Measurements from ENCODE around the gene PHB1. TPM values are rescaled to one million over a fixed set of nuclear protein-coding genes. Genes with fewer than 3 reads are reported as not detected.
"Not testable (repeated sequence)": the region's sequence is repeated elsewhere in the genome, so short reads cannot be mapped to it uniquely, and the experiment has no call there.

The PHB1 gene
- total RNA-seq, 1 donor from 2014 or later: 189 TPM

DNA sequence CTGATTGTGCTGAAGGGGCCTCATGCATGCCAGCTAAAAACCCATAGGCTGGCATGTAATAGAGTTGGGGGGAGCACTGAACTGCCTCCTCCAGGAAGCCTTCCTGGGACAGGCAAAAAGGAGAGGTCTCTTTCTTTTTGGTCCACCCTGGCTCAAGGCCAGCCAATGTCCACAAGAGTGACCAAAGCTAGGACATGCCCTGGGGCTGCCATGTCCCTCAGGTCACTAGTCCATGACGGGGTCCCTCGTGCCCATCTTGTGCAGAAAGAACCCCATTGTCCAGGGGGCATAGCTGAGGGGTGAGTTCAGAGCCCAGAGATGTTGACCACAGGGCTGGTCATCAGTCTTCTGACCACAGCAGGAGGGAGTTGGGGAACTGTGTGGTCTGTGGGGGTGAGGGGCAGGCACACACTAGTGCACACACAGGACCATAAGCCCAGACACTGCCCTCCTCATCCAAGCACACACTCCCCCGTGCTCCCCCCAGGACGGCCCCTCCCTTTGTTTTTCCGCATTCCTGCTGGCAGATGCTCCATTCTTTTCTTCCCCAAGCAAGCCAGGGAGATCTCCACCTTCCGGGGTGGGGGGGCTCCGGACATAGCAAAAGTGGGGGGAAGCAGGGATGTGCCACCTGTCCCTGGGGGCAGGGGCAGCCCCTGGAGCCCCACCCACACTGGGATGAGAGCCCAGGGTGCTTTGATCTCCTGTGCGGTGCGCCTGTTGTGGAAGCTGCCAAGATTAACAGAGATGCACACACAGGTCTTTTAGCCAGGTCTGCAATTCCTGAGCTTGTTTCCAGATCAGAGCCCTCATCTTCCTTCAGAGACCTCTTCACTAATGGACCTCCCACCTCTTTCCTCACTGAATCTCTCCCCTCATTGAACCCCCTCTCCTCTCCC is 25.2 kb upstream of the PHB1 start:
- intact Hi-C loops (cut with micrococcal nuclease): no loop called here

DNA sequence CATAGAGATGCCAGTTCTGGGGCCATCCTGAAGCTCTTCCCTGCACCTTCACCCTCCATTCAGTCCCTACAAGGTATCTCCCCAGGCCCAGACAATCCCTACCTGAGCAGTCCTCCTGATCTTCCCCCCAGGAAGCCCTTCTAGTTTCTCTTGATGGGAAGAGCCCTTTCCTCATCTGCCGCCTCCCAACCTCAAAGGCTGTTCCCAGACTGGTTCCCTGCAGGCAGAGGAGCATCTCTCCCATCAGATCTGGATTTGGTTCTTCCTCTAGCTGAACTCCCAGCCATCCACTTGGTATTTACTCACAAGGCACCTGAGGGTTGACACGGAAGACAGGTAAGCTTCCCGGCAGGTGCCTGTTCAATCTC is 24.6 kb upstream of the PHB1 start:
- intact Hi-C loops (cut with micrococcal nuclease): no loop called here

DNA sequence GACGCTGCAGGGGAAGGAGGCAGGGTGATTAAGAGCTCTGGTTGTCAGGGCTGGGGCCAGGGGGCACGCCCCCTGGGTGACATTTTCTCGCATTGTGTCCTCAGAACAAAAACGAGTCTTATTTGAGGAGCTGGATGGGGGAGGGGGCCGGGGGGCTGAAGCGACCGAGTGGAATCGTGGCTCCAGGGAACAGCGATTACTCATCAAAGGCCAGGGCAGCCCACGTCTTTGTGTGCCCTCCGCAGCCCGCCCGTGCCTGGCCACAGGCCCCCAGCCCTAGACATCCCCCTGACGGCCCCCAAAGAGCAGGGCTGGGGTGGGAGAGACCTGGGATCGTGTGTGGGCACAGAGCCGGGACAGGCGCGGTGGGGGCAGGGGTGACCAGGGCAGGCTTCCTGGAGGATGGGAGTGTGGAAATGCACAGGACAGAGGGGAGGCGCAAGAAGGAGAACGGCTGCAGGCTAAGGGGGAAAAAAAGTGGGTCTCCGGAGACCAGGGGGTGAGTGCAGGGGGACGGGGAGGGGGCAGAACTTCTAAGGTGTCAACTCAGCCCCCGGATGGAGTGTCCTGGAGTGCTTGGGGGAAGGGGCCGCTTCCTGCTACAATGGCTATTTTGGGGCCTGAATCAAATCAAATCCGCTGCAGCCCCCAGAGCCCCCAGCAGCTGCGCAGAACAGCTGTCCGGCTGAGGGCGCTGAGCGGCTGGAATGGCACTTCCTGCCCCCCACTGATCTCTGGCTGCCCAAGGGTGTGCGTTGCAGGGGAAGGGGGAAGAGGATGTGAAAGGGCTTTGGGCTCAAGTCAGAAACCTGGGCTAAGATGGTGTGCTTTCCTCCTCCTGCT is 24.0 kb upstream of the PHB1 start:
- intact Hi-C loops (cut with micrococcal nuclease): no loop called here

DNA sequence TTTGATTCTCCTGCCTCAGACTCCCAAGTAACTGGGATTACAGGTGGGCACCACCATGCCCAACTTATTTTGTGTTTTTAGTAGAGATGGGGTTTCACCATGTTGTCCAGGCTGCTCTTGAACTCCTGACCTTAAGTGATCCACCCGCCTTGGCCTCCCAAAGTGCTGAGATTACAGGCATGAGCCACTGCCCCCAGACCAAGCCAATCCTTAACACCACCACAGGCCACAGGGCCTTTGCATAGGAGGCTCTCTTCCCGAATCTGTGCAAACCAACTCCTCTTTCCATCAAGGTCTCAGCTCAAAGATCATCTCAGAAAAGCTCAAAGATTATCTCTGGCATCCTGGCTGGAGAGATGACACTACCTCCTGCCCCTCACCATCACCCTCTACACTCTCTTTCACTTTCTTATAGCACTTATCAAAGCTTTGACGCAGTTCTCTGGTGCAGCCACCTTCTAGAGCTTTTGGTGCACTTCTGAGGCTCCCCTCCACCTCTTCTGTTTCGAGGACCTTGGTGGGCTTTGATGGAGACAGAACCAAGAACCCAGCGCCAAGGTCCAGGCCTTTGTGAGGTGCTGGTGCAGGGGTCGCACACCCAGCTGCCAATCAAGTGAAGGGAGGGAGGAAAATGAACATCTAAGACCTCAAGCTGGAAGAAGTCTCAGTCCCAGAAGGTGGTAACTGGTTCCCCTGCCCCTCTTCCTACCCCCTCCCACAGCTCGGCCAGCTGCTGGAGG is 23.2 kb upstream of the PHB1 start:
- intact Hi-C loops (cut with micrococcal nuclease): no loop called here

DNA sequence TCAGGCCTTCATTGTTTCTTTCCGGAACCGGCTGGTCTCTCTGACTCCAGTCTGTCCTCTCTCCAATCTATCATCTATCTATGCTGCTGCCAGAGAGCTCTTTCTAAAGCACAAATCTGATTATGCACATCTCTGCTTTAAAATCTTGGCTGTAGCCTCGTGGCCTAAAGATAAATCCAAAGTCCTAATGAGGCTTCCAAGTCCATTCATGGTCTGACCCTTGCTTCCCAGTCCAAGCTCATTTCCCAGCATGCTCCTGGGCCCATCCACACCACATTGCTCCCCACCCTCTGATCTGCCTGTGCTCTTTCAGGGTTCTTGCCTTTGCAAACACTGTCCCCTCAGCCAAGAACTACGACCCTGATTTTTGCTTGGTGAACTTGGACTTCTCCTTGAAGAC is 21.5 kb upstream of the PHB1 start:
- intact Hi-C loops (cut with micrococcal nuclease): no loop called here

DNA sequence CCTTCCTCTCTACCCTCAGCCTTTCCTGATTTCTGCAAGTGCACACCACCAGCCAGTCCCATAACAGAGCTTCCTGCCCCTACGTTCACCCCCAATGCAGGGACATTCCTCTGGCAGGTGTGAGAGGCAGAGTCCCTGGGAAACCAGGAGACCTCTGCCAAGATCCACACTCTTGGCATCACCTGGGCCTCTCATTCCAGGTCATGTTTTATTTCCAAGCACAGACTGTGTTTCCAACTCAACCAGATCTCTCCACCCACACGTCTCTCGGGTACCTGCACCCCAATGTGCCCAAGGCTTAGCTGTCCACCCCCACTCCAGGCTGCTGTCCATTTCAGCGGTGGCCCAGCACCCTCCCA is 21.0 kb upstream of the PHB1 start:
- intact Hi-C loops (cut with micrococcal nuclease): loop anchor here (1.0 kb wide), 1 partner anchor 121 kb away; no protein-coding TSS in a partner anchor

DNA sequence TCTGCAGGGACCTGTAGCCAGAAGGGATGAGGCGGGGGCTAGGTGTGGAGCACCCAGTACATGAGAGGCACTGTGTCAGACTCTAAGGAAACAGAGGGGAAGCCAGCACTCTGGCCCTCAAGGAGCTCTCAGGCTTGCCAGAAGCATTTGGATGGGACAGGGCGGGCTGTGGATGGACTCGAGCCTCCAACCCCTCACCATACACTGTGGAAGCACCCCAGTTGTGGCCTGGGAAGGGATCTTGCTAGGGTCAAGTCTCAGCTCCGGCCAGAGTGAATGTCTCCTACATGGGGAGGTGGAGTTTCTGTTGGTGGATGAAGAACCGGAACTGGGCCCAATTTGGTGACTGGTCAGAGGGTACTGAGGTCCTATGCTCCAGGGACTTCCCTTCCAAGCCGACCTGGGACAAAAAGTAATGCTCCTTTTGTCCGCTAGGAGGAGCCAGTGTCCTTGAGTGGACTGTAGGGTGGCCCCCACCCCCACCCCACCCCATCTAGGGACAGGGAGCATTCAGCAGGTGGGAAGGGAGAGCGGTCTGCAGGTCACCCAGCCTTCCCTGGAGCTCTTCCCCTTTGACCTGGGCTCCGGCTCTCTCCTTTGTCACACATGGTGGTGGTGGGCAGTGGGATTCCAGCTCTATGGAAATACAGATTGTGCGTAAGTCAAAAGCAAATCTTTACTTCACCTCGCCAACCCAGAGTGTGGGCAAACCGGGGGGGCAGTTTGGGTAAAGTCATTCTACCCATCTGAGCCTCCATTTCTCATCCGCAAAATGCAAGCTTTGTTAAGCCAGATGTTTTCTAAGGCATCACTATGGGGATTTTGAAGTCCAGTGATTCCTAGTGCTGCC is 20.4 kb upstream of the PHB1 start:
- intact Hi-C loops (cut with micrococcal nuclease): loop anchor here (1.0 kb wide), 1 partner anchor 121 kb away; no protein-coding TSS in a partner anchor

DNA sequence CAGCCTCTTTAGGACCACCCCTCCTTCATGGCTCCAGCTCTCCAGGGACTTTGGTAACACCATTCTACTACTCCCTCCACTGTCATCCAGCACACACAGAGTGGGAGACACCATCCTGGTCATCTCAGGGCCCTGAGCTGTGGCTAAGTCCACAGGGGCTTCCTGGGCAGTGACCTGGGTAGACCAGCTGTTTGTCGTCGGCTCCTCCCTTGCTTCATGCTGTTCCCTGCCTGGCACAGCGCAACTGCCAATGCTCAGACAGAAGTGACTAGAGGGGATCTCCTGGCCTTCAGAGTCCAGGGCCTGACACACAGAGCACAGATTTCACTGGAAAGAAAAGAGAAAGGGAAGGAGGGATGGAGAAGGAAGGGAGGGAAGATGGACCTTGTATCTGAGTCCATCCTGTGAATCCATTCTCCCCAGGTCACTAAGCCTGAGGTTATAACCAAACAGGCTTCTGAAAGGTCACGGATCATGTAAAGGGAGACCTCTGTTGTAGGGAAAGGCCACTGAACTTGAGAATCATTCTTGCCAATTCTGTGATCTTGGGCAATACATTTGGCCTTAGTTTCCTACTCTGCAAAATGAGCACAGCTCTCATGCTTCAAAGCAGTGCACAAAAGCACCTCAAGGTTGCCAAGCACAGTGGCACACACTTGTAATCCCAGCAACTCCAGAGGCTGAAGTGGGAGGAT is 18.5 kb upstream of the PHB1 start:
- intact Hi-C loops (cut with micrococcal nuclease): no loop called here

DNA sequence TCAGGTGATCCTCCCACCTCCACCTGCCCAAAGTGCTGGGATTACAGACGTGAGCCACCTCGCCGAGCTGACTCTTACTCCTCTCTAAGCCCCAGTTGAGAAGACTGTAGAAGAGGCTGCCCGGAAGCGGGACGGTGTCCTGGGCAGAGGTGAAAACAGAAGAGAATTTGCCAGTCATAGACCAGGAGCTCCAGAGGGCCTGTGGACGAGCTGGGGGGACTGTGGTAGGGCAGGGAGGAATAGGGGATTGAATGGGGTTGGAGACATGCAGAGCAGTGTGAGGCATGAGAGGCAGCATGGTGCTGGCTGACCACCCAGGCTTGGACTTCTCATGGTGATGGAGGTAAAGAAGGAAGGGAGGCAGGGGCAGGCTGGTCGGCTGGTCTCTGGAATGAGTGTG is 17.1 kb upstream of the PHB1 start:
- intact Hi-C loops (cut with micrococcal nuclease): no loop called here

DNA sequence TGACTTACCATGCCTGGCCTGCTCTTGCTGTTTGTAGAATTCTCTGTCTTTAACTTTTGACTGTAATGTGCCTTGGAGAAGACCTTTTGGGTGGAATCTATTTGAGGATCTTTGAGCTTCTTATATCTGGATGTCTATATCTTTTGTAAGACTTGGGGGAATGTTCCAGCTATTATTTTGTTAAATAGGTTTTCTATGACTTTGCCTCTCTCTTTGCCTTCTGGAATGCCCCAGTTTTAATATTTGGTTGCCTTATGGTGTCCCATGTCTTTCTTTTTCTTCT is 10.3 kb upstream of the PHB1 start:
- intact Hi-C loops (cut with micrococcal nuclease): no loop called here

DNA sequence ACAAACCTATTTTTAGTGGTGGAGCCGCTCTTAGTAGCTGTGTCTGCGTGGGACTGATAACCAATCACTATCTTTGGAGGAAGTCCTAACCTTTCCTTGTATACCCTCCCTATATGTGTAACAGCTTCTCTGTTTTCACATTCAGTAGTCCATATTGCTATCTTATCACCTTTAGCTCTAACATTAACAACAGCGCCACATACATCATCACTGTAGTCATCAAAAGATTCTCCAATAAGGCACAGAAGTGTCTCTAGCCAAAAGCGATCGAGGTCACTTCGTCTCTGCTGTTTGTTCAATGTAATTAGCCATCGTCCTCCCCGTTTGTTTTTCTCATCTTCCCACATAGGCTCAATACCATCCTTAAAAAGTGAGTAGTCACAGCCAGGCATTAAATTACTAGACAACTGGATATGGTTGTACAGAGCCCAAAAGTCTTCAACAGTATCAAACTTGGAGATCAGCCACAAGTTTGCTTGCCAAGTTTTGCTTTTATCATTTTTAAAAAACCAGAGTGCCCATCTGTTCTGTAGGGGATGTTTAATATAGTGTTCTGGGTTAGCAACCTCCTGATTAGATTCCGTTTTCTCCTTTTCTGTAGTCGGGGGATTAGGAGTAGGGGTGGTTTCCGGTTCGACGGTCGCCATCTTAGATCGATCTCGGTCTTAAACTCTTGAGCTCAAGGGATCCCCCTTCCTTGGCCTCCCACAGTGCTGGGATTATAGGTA is 9.8 kb upstream of the PHB1 start:
- intact Hi-C loops (cut with micrococcal nuclease): not testable (repeated sequence)

DNA sequence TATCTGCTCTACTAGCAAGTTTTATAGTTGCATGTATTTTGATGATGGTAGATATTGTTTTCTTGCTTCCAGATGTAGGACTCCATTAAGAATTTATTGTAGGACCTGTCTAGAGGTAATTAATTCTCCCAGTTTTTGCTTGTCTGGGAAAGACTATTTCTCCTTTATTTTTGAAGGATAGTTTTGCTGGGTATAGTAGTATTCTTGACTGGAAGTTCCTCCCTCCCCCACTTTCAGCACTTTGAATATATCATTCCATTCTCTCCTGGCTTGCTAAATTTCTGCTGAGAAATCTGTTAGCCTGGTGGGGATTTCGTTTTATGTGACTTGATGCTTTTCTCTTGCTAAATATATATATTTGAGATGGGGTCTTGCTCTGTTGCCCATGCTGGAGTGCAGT is 8.0 kb upstream of the PHB1 start:
- intact Hi-C loops (cut with micrococcal nuclease): no loop called here

DNA sequence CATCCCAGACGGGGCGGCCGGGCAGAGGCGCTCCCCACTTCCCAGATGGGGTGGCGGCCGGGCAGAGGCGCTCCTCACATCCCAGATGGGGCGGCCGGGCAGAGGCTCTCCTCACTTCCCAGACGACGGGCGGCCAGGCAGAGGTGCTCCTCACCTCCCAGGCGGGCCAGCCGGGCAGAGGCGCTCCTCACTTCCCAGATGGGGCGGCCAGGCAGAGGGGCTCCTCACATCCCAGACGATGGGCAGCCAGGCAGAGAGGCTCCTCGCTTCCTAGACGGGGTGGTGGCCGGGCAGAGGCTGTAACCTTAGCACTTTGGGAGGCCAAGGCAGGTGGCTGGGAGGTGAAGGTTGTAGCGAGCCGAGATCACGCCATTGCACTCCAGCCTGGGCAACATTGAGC is 5.1 kb upstream of the PHB1 start:
- intact Hi-C loops (cut with micrococcal nuclease): loop anchor here (10.0 kb wide), 2 partner anchors 255 to 285 kb away; partner anchors contain the start of genes SLC35B1 and SPOP

DNA sequence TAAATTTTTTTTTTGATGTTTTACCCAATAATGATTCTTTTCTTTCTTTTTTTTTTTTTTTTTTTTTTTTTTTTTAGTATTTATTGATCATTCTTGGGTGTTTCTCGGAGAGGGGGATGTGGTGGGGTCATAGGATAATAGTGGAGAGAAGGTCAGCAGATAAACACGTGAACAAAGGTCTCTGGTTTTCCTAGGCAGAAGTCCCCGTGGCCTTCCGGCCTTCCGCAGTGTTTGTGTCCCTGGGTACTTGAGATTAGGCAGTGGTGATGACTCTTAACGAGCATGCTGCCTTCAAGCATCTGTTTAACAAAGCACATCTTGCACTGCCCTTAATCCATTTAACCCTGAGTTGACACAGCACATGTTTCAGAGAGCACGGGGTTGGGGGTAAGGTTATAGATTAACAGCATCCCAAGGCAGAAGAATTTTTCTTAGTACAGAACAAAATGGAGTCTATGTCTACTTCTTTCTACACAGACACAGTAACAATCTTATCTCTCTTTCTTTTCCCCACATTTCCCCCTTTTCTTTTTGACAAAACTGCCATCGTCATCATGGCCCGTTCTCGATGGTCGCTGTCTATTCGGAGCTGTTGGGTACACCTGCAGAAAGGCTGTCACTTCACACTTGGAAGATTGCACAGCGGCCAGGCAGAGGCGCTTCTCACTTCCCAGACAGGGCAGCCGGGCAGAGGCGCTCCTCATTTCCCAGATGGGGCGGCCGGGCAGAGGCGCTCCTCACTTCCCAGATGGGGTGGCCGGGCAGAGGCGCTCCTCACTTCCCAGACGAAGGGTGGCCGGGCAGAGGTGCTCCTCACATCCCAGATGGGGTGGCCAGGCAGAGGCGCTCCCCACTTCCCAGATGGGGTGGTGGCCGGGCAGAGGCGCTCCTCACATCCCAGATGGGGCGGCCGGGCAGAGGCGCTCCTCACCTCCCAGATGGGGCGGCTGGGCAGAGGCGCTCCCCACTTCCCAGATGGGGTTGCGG is 4.4 kb upstream of the PHB1 start:
- intact Hi-C loops (cut with micrococcal nuclease): loop anchor here (10.0 kb wide), 2 partner anchors 256 to 286 kb away; partner anchors contain the start of genes SLC35B1 and SPOP

DNA sequence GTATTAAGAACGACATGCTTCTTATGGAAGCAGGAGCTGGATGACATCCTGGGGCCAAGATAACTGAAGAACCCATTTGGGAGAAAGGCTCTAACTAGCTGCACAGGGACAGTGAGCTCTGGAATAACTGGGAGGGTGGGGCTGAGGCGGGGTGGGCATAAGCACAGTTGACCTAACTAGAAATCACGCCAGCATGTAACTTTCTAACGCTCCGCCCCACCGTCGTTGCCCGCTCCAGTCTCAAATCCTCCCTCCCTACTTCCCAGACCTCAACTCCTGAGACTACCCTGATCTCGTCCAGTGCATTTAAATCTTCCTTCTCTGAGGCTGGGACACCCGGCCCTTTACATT is 436 bp downstream of the PHB1 start:
- intact Hi-C loops (cut with micrococcal nuclease): loop anchor here (1.0 to 10.0 kb wide), 3 partner anchors 261 to 375 kb away; partner anchors contain the start of genes SLC35B1 and SPOP

DNA sequence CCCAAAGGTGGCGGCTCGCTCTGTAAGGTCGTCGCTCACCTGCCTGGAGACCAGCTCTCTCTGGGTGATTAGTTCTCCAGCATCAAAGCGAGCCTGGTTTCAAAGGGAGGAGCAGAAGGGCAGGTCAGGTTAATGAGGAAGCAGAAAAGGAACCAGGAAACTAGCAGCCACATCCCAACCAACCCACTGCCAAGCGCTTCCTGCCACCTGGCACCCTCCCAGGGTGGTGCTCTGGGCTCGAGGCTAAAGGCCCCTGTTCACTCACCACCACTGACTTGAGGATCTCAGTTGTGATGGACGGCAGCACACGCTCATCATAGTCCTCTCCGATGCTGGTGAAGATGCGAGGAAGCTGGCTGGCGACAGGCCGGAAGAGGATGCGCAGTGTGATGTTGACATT is 5.6 kb downstream of the PHB1 start:
- intact Hi-C loops (cut with micrococcal nuclease): no loop called here

DNA sequence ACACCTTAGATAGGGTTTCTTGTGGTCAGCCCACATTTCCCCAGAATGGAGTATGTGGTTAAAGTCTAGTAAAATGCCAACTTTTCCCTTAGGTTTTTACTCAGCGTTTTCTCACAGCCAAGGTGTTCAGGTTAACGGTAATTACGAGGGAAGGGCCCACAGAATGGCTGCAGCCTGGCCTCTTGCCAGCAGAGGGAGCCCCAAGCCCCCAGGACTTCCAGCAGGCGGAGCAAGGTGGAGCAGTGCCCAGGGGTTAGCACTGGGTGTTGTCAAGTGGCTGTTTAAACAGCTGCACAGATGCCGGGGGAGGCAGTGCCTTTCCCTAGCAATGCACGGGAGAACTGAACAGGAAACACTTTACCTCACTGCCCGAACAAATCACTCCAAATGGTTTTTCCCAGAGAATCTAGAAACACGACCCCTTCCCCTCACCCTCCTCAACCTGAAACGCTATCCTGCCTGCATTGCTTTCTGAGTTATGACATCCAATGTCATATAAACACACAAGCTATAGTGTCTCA is 6.6 kb downstream of the PHB1 start:
- intact Hi-C loops (cut with micrococcal nuclease): loop anchor here (1.0 kb wide), 1 partner anchor 148 kb away; no protein-coding TSS in a partner anchor

DNA sequence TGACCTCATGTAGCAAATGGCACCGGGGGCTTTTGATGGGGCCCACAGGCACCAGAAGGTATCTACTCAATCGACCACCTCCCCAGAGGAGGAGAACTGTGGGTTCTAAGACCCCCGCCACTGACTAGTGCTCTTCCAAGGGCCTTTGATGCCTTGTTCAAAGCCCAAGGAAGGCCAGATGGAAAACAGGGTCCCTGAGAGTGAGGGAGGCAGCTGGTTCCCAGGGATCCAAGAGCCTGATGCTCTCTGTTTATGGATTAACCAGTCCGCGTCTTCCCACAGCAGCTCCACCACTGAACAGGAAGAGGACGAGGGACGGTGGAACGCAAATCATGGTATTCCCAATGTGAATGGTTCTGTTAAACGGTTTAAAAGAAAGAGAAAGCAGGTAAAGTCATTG is 7.6 kb downstream of the PHB1 start:
- intact Hi-C loops (cut with micrococcal nuclease): no loop called here
